Stimulated activated CD4-positive, alpha-beta T cell treated with anti-CD3 and anti-CD28 coated beads, Interleukin-1b, Interleukin-23, amount 100 ng/mL, for 4 hours (primary cell): ENCODE data around the gene UBE2F.
A peak's percentile ranks its signal among the peaks of the same experiment; 100 is the strongest.
"Not testable (repeated sequence)": the region's sequence is repeated elsewhere in the genome, so short reads cannot be mapped to it uniquely, and the experiment has no call there.

Source experiments
- DNase-seq, 2 donors: peaks; one replicate each; pipeline ENCODE4 v3.0.0-alpha.2; 2020; ENCODE audit warnings: low read depth in 2 of 2

UBE2F gene

GRCh38 chr2:237944302-237944701 is 22.5 kb upstream of the UBE2F start:
- DNase-seq = no peak

GRCh38 chr2:237946423-237946822 is 20.4 kb upstream of the UBE2F start:
- no peak for DNase-seq

GRCh38 chr2:237951354-237951753 is 15.5 kb upstream of the UBE2F start:
- DNase-seq = not testable (repeated sequence)

- DNase-seq = no peak
Measured at GRCh38 chr2:237951878-237952277, 14.9 kb upstream of the UBE2F start.

DNA sequence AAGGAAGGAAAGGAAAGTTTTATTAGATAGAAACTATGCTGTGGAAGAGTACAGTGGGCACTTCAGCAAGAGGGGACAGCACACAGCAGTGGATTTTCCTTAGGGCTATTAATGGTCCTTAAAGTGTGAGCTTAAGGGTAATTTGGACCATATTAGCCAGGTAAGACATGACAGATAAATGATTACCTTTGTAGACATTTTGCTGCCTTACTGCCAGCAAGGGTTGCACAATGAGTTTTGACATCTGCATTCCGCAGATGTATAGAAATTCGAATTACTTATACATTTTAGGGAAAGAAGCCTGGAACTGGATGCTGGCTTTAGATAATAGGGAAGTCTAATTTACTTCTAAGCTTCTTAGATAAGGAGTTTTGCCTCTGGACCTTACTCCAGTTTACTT is 14.0 kb upstream of the UBE2F start:
- DNase-seq = no peak

- no peak for DNase-seq
Measured at GRCh38 chr2:237955640-237956401, 11.0 kb upstream of the UBE2F start.

DNA sequence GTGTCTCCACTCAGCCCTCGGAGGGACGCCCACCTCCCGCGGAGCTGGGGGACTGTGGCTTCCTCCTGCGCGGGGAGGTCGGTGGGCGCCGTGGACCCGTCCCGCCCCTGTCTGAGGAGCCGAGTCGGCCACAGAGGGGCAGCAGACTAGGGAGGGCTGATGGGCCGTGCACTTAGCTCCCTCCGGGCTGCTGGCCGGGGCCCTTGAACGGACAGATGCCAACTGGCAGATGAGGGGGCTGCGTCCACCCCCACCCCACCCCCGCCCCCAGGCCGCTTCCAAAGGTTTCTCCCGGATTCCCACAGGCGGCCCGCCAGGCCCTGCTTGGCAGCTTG is 10.4 kb upstream of the UBE2F start:
- no peak for DNase-seq

DNA sequence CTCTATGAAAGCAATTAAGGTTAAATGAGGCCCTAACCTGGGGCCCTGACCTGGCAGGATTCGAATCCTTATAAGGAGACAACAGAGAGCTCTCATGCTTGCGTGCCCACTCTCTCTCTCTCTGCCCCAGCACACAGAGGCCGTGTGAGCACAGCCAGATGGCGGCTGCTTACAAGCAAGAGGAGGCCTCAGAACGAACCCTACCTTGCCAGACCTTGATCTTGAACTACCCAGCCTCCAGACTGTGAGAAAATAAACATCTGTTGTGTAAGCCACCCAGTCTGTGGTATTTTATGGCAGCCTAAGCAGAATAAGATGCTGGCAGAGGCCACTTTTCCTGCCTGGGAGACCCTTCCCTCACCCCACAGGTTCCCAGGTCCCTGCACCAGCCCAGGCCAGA is 5.2 kb upstream of the UBE2F start:
- no peak for DNase-seq

DNA sequence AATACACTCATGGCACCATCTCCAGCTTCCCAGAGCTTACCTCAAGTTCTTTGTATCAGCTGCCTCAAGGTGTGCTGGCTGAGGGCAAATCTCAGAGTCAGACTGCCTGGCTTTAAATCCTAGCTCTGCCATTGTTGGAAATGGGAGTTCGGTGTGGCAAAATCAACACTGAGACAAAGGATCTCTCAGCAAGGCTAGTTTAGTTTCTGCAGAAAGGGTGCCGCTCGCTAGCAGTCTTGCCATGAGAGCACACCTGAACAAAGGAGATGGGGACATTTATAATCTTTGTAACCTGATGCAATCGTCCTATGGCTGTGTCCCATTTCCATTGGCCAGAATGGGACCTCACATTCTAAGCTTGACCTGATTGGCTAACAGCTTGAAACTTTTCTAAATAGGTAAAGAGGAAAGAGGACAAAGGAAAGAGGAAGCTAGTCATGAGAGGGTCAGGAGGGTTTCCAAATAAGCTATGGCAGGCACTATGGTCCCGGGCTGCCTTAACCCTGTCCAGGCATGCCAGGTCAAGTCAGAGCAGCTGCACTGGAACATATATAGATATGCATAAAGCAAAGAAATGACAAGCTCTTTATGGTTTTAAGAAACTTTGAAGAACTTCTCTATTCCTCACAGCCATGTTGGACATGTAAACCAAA is 4.3 kb upstream of the UBE2F start:
- DNase-seq = no peak

- not testable (repeated sequence) for DNase-seq
Measured at GRCh38 chr2:237963490-237963991, 3.3 kb upstream of the UBE2F start.

DNA sequence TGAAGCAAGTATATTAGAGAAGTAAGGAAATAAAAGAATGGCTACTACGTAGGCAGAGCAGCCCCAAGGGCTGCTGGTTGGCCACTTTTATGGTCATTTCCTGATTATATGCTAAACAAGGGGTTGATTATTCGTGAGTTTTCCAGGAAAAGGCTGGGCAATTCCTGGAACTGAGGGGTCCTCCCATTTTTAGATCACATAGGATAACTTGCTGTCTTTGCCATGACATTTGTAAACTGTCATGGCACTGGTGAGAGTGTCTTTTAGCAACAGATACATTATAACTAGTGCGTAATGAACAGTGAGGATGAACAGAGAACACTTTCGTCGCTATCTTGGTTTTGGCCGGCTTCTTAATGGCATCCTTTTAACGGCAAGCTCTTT is 2.6 kb upstream of the UBE2F start:
- DNase-seq = no peak

DNA sequence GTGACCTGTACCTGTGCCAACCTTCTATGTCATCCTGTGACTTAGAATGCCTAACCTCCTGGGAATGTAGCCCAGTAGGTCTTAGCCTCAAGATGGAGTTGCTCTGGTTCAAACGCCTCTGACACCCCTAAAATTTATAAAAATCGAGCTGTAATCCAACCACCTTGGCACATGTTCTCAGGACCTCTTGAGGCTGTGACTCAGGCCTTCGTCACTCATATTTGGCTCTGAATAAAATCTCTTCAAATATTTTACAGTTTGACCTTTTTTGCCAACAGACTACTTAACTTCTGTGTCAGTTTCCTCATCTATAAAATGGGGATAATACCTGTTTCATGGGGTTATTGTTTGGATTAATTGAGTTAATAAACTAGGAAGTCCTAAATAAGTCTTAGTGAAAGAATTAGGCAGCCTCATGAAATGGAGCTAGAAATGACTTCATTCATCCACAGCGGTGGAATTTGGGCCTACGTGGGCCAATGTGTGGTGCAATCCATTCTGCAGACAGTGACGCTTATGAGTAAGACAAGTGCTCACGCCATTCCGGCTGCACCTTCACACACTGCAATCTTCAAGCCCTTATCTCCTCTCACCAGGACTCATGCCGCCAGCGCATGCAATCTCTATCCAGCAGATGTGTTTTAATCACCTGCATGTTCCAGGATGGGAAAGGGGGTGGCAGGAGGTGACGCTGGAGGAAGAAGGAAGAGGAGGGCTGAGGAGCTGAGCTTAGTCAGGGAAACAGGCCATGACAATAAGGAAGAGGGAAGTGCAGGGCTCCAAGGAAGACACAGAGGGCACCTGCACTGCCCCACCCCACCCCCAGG is 2.0 kb upstream of the UBE2F start:
- no peak for DNase-seq

DNA sequence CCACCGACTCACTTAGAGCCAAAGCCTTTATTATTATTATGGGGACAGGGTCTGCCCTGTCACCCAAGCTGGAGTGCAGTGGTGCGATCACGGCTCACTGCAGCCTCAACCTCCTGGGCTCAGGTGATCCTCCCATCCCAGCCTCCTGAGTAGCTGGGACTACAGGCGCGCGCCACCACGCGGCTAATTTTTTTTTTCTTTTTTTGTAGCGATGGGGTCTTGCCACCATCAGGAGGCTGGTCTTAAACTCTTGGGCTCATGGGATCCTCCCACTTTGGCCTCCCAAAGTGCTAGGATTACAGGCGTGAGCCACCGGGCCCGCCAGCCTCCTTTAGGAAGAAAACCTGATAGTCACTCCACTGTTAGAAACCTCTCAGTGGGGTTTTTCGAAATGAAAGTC is 970 bp upstream of the UBE2F start:
- DNase-seq = not testable (repeated sequence)

DNA sequence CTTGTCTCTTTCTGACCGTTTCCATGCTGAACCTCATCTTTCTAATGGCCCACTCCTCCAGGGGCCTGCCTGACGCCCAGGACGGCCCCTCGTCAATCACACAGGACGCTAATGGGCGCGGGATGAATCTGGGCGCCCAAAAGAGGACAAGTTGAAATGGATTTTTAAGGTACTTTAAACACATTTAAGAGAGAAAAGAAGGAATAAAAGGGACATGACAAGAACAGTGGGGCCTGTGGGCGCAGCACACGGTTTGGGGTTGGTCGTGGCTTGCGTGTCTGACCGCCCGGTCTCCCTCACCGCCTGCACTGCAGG is 607 bp upstream of the UBE2F start:
- no peak for DNase-seq

DNA sequence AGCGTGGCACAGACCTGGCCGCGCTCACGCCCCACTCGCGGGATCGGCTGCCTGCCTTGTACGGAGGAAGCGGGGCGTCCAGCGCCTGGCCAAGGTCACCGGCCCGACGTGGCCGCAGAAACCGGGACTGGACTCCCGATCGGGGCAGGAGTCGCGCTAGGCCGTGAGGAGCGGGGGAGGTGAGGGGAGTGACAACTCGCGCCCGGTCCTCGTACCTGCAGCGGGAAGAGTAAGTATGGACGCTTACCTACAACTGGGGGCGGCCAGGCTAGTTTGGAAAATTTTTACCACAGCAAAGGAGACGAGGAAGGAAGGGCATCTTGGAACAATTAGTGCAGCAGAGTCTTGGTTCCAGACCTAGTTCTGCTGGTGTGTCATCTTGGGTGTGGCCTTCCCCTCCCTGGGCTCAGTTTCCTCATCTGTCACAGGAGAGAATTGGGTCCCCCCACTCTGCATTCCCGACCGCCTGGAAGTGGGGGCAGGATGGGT is 693 bp downstream of the UBE2F start:
- no peak for DNase-seq

DNA sequence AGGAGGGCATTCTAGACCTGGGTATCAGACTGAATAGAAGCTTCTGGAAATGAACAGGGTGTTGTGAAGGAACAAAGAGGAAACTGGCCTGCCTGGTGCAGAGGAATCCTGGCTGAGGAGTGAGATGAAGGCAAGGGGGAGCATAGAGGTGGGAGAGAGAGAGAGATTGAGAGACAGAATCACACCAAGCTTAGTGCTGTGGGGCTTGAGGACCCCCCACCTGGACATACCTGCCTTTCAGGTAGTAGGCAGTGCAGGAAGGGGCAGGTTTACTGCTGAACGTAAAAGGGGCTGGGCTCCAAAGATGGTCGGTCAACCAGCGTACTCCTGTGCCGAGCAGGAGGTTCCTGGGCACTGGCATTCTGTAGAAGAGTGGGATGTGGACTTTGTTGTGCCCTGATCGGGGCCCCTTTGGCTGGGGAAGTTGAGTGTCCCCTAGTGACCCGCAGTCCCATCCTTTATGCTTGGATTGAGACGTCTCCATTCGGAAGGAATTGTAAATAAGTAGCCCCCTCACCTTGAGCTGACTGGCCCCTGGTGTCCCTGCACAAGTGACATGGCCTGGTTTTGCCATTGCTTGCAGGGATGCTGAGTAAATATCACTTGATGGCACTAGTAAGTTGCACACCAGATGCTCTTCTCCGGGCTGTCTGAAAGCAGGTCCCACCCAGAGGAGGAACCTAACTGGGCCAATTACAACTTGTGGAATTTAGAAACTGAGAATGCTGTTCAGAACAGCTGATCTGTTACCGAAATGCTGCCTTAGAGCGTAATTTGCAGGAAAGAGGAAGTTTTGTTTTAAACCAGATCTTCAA is 1.4 kb downstream of the UBE2F start:
- DNase-seq = peak in 1 of 2 donors; percentile 39

DNA sequence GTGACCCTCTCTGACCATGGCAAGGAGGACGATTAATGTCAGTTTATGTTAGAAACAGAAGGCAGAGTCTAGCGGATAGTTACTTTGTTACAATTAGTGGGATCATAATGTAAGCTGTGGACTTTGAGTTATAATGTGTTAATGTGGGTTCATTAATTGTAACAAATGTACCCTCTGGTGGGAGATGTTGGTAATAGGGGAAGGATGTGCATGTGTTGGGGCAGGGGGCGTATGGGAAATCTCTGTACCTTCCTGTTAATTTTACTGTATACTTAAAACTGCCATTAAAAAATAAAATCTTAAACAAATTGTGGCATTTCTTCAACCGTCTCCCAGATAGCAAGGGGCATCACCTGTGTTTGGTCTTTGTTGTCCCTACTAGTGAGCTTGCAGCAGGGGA is 4.8 kb downstream of the UBE2F start:
- no peak for DNase-seq

DNA sequence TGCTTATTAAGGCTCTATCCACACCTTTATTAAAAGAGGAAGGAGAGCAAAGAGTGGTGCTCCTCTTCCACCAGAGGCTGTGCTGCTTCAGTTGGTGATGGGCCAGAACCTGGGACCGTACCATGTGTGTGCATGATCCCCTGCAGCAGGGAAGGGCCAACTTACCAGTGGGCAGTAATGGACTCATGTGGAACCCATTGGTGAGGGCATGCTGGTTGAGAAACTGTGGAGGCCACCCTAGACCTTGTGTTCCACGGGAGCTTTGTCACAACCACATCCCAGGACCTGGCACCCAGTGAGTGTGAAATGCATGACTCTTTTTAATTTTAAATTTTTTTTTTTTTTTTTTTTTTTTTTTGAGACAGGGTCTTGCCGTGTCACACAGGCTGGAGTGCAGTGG is 5.4 kb downstream of the UBE2F start:
- no peak for DNase-seq

- no peak for DNase-seq
Measured at GRCh38 chr2:237972936-237973335, 6.1 kb downstream of the UBE2F start.

GRCh38 chr2:237977380-237977779 is 10.6 kb downstream of the UBE2F start:
- no peak for DNase-seq

GRCh38 chr2:237978058-237978712 is 11.4 kb downstream of the UBE2F start:
- DNase-seq = no peak
